GM18909 (cell line): ENCODE data around the gene ADCY10.
A peak's percentile ranks its signal among the peaks of the same experiment; 100 is the strongest.
"Not testable (repeated sequence)": the region's sequence is repeated elsewhere in the genome, so short reads cannot be mapped to it uniquely, and the experiment has no call there.

ENCODE experiments used
- ATAC-seq: cut with Tn5 transposase; IDR thresholded peaks from one replicate; pipeline ENCODE4 v1.9.1; 2021; ENCODE audit warnings: mild to moderate bottlenecking; ENCODE audit not compliant: unreplicated experiment, poor library complexity

Gene ADCY10

GRCh38 chr1:167820684-167821355 is 93.1 kb downstream of the ADCY10 start:
- no peak for ATAC-seq

DNA sequence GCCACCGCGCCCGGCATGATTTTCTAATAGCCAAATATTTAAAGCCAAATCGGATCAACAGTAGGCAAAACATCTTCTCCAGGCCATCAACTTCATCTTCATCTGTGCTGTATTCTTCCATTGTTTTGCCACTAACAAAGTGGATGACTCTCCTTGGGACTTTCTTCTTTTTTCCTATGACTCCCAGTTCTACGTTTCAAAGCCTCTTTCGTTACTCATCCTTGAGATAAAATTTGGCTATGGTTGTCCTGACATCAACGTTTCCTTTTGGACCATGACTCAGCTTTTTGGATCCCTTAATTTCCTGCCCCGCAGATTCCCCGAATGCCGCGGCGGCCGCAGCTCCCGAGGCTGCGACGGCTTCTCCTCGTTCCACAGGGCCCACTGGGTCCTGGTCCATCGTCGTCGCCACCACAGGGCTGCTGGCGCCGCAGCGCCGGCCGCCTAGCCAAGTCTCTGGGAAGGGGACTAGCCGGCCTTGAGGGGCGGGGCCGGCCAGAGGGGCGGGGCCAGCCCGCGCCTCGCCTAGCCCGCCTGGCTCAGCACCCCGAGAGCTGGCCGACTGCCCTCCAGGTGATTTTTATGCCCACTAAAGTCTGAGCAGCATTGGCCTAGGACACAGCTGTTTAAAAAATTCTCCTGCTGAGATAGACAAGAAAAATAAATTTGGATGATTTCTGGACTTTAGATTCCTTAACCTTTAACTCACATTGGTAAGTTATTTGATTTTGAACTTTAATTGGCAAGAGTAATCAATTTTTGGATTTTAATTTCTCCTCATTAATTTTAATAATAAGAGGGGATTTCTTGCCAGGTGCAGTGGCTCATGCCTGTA is 93.9 kb downstream of the ADCY10 start:
- no peak for ATAC-seq

- no peak for ATAC-seq
These were observed 98.3 kb downstream of the ADCY10 start for GRCh38 chr1:167815650-167816049.

GRCh38 chr1:167812972-167813371 is 101.0 kb downstream of the ADCY10 start:
- ATAC-seq, result no peak

GRCh38 chr1:167808690-167809089 is 105.2 kb downstream of the ADCY10 start:
- ATAC-seq, result no peak

GRCh38 chr1:167808104-167808503 is 105.8 kb downstream of the ADCY10 start:
- no peak for ATAC-seq

DNA sequence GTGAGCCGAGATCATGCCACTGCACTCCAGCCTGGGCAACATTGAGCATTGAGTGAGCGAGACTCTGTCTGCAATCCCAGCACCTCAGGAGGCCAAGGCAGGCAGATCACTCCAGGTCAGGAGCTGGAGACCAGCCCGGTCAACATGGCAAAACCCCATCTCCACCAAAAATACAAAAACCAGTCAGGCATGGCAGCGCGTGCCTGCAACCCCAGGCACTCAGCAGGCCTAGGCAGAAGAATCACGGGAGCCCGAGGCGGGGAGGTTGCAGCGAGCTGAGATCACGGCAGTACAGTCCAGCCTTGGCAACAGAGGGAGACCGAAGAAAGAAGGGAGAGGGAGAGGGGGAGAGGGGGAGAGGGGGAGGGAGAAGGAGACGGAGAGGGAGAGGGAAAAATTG is 107.3 kb downstream of the ADCY10 start:
- not testable (repeated sequence) for ATAC-seq

GRCh38 chr1:167806235-167806634 is 107.7 kb downstream of the ADCY10 start:
- not testable (repeated sequence) for ATAC-seq

- peak; percentile 71 for ATAC-seq
These were observed 108.8 kb downstream of the ADCY10 start for GRCh38 chr1:167805041-167805556.

DNA sequence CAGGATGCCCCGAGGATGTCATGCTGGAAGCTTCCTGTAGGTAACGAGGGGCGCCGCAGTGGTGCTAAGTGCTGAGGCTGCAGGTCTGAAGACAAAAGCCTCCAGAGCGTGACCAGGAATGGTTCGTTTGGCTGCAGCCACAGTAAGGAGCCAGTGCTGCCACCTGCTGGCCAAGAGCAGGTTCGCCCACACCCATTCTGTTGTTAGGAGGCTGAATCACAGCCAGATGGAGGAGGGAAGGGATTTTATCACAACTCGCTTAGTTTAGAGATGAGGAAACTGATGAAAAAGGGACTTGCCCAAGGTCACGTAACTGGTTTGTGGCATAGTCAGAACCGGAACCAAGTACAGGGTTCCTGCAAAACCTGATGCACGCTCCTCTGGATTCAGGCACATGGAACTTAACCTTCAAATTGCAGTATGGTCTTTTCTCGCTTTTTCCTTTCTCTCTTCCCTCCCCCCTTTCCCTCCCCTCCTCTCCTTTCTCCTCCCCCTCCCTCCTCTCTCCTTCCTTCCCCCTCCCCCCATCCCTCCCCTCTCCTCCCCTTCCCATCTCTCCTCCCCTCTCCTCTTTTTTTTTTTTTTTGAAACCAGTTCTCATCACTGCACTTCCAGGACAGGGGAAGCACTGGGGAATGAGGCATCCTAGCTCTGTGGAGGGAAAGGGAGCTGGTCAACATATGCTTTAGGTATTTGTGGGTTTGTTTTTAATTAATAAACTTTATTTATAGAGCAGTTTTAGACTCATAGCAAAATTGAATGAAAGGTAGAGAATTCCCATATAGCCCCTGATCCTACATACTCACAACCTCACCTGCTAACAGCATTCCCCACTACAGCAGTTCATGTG is 110.4 kb downstream of the ADCY10 start:
- ATAC-seq, result peak; percentile 95

- ATAC-seq, result no peak
These were observed 111.7 kb downstream of the ADCY10 start for GRCh38 chr1:167802235-167802634.

- no peak for ATAC-seq
These were observed 113.7 kb downstream of the ADCY10 start for GRCh38 chr1:167800251-167800650.

GRCh38 chr1:167799747-167800146 is 114.2 kb downstream of the ADCY10 start:
- ATAC-seq, result no peak

- ATAC-seq, result no peak
These were observed 115.0 kb downstream of the ADCY10 start for GRCh38 chr1:167798952-167799351.

- no peak for ATAC-seq
These were observed 116.9 kb downstream of the ADCY10 start for GRCh38 chr1:167797015-167797414.

DNA sequence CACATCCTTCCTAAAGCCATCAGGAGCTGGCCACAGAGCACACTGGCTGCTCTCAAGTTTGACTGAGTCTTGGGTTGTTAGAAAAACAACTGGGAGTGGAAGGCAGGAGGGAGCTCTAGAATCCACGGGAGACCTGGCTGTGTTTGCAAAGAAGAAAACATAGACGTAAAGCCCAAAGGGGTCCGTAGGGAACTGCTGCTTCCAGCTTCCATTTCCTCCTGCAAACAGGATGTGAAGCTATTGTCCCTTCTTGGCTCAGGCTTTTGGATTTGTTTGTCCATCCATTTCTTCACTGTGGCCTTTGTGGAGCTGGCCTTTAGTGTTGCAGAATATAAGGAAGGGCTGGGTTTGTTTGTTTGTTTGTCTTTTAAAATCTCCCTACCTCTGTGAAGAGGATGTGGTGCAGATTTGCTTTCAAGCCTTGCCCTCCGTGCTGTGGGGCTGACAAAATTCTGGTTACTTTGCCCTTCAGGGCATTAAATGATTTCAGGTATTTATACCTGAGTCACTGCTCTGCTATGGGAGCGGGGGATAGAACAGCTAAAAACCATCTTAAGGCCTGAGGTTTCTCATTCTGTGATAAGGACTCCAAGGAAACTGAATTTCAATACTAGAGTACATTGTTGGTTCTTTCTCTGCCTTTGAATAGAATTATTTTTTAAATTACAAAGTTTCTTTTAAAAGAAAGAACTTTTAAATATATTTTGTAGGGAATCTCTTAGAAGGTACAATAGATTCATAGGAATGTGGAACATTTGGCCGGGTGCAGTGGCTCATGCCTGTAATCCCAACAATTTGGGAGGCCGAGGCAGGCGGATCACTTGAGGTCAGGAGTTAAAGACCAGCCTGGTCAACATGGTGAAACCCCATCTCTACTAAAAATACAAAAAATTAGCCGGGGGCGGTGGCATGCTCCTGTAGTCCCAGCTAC is 117.9 kb downstream of the ADCY10 start:
- ATAC-seq, result no peak

DNA sequence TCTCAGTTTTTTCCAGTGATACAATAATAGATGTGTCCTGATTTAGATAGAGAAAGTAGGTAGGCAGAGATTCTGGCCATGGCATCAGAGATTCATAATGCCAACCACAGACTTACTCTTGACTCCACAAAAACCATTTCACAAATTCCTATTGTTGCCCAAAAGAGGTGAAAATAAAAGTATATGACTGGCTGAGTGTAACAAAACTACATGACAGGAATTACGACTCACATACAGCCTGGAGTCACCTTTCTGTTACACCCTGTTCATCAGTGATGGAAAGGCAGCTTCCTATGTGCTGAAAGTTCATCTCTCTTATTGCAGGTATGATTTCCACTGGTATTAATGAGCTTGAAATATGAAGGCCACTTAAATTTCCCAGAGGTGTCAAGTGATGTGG is 119.9 kb downstream of the ADCY10 start:
- ATAC-seq, result no peak

- no peak for ATAC-seq
These were observed 121.8 kb downstream of the ADCY10 start for GRCh38 chr1:167792188-167792565.

DNA sequence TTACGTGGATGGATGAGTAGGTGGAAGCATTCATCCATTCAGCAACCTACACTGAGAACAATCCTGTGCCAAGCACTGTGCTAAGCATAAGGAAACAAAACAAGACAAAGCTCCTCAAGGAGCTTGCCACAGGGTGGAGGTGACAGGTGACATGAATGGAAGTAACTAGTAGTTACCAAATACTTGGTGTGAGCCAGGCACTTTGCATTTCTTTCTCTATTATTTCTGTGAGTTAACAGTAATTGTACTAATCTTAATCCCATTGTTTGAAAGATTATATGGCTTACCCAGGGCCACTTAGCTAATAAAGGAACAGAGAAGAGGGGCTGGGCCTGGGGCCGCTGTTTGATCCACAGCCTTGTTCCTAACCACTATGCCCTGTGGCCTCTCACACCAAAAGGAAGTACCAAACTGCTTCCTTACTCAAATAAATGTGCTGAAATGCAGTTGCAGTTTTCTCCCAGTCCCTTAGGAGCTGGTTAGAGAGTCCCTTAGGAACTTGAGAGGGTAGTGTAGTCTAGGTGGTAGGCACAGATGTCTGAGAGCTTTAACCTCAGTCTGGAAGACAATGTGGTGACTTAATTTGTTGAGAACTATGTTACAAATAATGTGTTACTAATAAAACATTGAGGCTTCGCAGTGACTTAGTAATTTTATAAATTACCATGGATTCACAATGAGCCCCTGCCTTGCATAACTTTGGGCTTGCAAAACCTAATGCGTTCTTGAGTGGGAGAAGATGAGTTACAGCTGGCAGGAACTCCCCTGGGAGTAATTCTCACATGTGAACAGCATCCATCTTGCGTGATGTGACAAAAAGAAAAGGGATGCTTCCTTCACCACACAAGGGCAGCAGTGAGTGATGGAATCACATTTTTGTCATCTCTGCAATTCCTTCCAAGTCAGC is 122.4 kb downstream of the ADCY10 start:
- ATAC-seq, result no peak
